ENCODE results near the gene OR2T12. TPM values are rescaled to one million over a fixed set of nuclear protein-coding genes. Genes with fewer than 3 reads are reported as not detected.
"Not testable (repeated sequence)": the region's sequence is repeated elsewhere in the genome, so short reads cannot be mapped to it uniquely, and the experiment has no call there.

OR2T12 gene
- total RNA-seq, 4 donors from 2014 or later, result not detected

GRCh38 chr1:248288391-248288790 lies 14.8 kb downstream of the OR2T12 start:
- no peak for ATAC-seq (ENCODE audit: low FRiP score)
- no peak for DNase-seq (ENCODE audit: low spot score)
- TF ChIP-seq CTCF (IDR thresholded peaks at IDR 0.05), result no peak

GRCh38 chr1:248277876-248278275 lies 25.3 kb downstream of the OR2T12 start, which contains the start of gene OR2T33:
TSS of gene OR2T33 (minus strand) at chr1:248277976. CDS start at chr1:248273814, 4,162 bp downstream.
- TF ChIP-seq CTCF (IDR thresholded peaks at IDR 0.05), result no peak
- DNase-seq (ENCODE audit: low spot score) (no peak), ATAC-seq (ENCODE audit: low FRiP score) (no peak)

- ATAC-seq (ENCODE audit: low FRiP score); DNase-seq (ENCODE audit: low spot score): not testable (repeated sequence)
Observed at GRCh38 chr1:248273225-248273624, 30.0 kb downstream of the OR2T12 start.

- no peak for ATAC-seq (ENCODE audit: low FRiP score)
- DNase-seq (ENCODE audit: low spot score), result no peak
- TF ChIP-seq CTCF (IDR thresholded peaks at IDR 0.05), result no peak
Observed at GRCh38 chr1:248268178-248268577, 35.0 kb downstream of the OR2T12 start.

GRCh38 chr1:248259309-248259708 lies 43.9 kb downstream of the OR2T12 start:
- ATAC-seq (ENCODE audit: low FRiP score); DNase-seq (ENCODE audit: low spot score): not testable (repeated sequence)

GRCh38 chr1:248243204-248243603 lies 60.0 kb downstream of the OR2T12 start:
- ATAC-seq (ENCODE audit: low FRiP score) (no peak), DNase-seq (ENCODE audit: low spot score) (no peak)
- TF ChIP-seq CTCF (IDR thresholded peaks at IDR 0.05), result no peak

Other genes starting within 250 kb of the OR2T12 start
- gene OR2L13, start 208.2 kb downstream of the OR2T12 start, total RNA-seq, result not detected
- gene OR2M5, start 158.3 kb downstream of the OR2T12 start, total RNA-seq, result not detected
- gene OR2M2, start 128.6 kb downstream of the OR2T12 start, total RNA-seq, result not detected
- gene OR2M3, start 106.2 kb downstream of the OR2T12 start, total RNA-seq, result not detected
- not detected for gene OR2M4, start 72.0 kb downstream of the OR2T12 start, total RNA-seq
- under 1 TPM in 1 of 4 donors, not detected in 3; 0.69 TPM for gene OR2T33, start 25.4 kb downstream of the OR2T12 start, total RNA-seq
- gene OR2M7, start 21.1 kb upstream of the OR2T12 start, total RNA-seq, result not detected
- not detected for gene OR14C36, start 45.4 kb upstream of the OR2T12 start, total RNA-seq
- not detected for gene OR2T4, start 58.2 kb upstream of the OR2T12 start, total RNA-seq
- gene OR2T6, start 72.3 kb upstream of the OR2T12 start, total RNA-seq, result not detected
- not detected for gene OR2T1, start 99.6 kb upstream of the OR2T12 start, total RNA-seq
- gene OR2T2, start 142.2 kb upstream of the OR2T12 start, total RNA-seq, result not detected
- gene OR2T3, start 169.9 kb upstream of the OR2T12 start, total RNA-seq, result not detected
- gene OR2T5, start 185.2 kb upstream of the OR2T12 start, total RNA-seq, result not detected
- gene OR2G6, start 204.6 kb upstream of the OR2T12 start, total RNA-seq, result not detected